Measurements from ENCODE around the gene CMTM3.
"Not testable (repeated sequence)": the region's sequence is repeated elsewhere in the genome, so short reads cannot be mapped to it uniquely, and the experiment has no call there.

Gene CMTM3

DNA sequence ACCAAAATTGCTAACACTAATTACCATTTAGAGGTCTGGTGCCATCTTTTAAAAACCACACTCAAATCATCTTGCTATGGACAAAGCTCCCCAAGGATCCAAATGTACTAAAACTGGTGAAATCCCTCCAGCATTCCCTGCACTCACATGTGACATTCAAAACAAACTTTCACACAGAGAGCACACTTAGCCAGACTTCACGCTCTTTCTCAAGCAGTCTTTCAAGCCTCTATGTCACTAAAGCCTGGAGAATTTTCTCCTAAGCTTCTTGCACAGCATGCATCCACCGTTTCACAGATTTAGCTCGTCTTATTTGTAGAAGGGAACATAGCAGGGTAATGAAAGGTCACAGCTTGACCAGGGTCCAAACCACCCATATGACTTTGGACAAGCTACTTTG, 19.3 kb downstream of the CMTM3 start:
- no peak overlapping the region for H3K4me3 ChIP-seq (replicated peaks; ENCODE audit: low read depth, low read length)
- no peak for DNase-seq (ENCODE audit: low read depth)
- TF ChIP-seq, protein P1, sequence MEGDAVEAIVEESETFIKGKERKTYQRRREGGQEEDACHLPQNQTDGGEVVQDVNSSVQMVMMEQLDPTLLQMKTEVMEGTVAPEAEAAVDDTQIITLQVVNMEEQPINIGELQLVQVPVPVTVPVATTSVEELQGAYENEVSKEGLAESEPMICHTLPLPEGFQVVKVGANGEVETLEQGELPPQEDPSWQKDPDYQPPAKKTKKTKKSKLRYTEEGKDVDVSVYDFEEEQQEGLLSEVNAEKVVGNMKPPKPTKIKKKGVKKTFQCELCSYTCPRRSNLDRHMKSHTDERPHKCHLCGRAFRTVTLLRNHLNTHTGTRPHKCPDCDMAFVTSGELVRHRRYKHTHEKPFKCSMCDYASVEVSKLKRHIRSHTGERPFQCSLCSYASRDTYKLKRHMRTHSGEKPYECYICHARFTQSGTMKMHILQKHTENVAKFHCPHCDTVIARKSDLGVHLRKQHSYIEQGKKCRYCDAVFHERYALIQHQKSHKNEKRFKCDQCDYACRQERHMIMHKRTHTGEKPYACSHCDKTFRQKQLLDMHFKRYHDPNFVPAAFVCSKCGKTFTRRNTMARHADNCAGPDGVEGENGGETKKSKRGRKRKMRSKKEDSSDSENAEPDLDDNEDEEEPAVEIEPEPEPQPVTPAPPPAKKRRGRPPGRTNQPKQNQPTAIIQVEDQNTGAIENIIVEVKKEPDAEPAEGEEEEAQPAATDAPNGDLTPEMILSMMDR (IDR thresholded peaks at IDR 0.05; ENCODE audit: low read length, missing control alignments) = no peak

DNA sequence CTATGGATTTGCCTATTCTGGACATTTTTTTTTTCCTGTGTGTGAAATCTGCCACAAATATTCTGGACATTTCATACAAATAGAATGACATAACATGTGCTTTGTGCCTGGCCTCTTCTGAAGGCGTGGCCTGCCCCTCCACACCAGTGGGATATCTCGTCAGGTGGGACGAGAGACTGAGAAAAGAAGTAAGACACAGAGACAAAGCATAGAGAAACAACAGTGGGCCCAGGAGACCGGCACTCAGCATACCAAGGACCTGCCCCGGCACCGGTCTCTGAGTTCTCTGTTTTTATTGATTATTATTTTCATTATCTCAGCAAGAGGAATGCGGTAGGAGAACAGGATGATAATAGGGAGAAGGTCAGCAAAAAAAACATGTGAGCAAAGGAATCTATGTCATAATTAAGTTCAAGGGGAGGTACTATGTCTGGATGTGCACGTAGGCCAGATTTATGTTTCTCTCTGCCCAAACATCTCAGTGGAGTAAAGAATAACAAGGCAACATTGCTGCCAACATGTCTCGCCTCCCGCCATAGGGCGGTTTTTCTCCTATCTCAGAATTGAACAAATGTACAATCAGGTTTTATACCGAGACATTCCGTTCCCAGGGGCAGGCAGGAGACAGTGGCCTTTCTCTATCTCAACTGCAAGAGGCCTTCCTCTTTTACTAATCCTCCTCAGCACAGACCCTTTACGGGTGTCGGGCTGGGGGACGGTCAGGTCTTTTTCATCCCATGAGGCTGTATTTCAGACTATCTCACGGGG, 23.3 kb downstream of the CMTM3 start:
- H3K4me3 ChIP-seq (replicated peaks; ENCODE audit: low read depth, low read length); DNase-seq (ENCODE audit: low read depth): not testable (repeated sequence)

DNA sequence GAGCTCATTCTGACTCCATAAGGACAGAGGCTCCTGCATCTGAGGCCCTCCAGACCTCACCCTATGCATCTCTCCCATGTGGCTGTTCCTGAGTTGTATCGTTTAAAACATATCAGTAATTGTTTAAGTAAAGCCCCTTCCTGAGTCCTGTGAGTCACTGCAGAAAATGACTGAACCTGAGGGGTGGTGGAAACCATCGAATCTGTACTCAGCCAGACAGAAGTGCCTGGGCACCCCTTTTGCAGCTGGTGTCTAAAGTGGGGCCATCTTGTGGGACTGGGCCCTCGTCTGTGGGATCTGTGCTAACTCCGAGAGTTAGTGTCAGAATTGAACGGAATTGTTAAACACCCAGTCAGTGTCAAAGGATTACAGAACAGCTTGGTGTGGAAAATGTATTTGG, 25.4 kb downstream of the CMTM3 start:
- TF ChIP-seq, protein P1 (IDR thresholded peaks at IDR 0.05; ENCODE audit: low read length, missing control alignments) = no peak
- H3K4me3 ChIP-seq (replicated peaks; ENCODE audit: low read depth, low read length) = no peak overlapping the region
- no peak for DNase-seq (ENCODE audit: low read depth)

DNA sequence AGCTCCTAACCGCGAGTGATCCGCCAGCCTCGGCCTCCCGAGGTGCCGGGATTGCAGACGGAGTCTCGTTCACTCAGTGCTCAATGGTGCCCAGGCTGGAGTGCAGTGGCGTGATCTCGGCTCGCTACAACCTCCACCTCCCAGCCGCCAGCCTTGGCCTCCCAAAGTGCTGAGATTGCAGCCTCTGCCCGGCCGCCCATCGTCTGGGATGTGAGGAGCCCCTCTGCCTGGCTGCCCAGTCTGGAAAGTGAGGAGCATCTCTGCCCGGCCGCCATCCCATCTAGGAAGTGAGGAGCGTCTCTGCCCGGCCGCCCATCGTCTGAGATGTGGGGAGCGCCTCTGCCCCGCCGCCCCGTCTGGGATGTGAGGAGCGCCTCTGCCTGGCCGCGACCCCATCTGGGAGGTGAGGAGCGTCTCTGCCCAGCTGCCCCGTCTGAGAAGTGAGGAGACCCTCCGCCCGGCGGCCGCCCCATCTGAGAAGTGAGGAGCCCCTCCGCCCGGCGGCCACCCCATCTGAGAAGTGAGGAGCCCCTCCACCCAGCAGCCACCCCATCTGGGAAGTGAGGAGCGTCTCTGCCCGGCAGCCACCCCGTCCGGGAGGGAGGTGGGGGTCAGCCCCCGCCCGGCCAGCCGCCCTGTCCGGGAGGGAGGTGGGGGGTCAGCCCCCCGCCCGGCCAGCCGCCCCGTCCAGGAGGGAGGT, 26.2 kb downstream of the CMTM3 start:
- not testable (repeated sequence) for DNase-seq (ENCODE audit: low read depth); H3K4me3 ChIP-seq (replicated peaks; ENCODE audit: low read depth, low read length)

- DNase-seq (ENCODE audit: low read depth); H3K4me3 ChIP-seq (replicated peaks; ENCODE audit: low read depth, low read length): not testable (repeated sequence)
These were observed 27.1 kb downstream of the CMTM3 start for GRCh38 chr16:66631558-66631957.

DNA sequence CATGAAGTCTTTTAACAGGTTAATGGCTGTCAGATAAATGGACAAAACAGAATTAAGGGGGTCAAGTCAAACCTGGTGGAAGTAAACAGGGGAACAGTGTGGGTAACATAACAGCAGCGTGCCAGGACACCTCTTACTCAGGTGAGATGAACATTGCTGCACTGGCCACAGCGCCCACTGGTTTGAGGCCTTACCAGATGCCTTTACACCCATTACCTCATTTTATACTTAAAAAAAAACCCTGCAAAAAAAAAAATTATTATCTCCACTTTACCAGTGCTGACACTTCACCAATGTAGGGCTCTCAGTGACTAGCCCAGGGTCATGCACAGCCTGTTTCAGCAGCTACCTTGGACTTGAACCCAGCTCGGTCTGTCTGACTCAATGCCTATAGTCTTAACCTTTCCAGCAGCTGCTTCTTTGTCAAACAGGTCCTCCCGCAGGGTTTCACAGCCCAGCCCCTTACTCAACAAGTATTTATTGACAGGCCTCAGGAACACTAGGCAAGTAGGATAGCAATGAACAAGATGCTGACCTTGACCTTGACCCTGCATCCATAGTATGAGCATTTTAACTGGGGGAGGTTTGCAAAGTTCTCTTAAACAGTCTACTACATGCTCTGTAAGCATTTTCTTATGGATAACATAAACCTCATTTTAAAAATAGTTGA, 30.2 kb downstream of the CMTM3 start:
- H3K4me3 ChIP-seq (replicated peaks; ENCODE audit: low read depth, low read length) = no peak overlapping the region
- TF ChIP-seq, protein P1 (IDR thresholded peaks at IDR 0.05; ENCODE audit: low read length, missing control alignments) = no peak
- no peak for DNase-seq (ENCODE audit: low read depth)

GRCh38 chr16:66635406-66635805, 30.9 kb downstream of the CMTM3 start:
- no peak for DNase-seq (ENCODE audit: low read depth)
- TF ChIP-seq, protein P1 (IDR thresholded peaks at IDR 0.05; ENCODE audit: low read length, missing control alignments) = no peak

GRCh38 chr16:66636199-66636598, 31.7 kb downstream of the CMTM3 start:
- no peak for DNase-seq (ENCODE audit: low read depth)
- H3K4me3 ChIP-seq (replicated peaks; ENCODE audit: low read depth, low read length) = no peak overlapping the region
- TF ChIP-seq, protein P1 (IDR thresholded peaks at IDR 0.05; ENCODE audit: low read length, missing control alignments) = no peak

More at GRCh38 chr16:66635406-66635805, 30.9 kb downstream of the CMTM3 start:
- H3K4me3 ChIP-seq (replicated peaks; ENCODE audit: low read depth, low read length) = no peak overlapping the region
